HG02623 (cell line): ENCODE data around the gene CROCC2.

Experiments
- ATAC-seq: cut with Tn5 transposase; IDR thresholded peaks from one replicate; pipeline ENCODE4 v1.9.1; 2021; ENCODE audit warnings: moderate library complexity; ENCODE audit not compliant: unreplicated experiment

CROCC2 gene

GRCh38 chr2:240906141-240906910 is at the start of gene CROCC2:
CROCC2 (plus strand) TSS chr2:240906336; CDS start chr2:240906514, 178 bp downstream.
- no peak for ATAC-seq

- ATAC-seq: no peak
Observed at GRCh38 chr2:240857039-240858008, 48.8 kb upstream of the CROCC2 start.

DNA sequence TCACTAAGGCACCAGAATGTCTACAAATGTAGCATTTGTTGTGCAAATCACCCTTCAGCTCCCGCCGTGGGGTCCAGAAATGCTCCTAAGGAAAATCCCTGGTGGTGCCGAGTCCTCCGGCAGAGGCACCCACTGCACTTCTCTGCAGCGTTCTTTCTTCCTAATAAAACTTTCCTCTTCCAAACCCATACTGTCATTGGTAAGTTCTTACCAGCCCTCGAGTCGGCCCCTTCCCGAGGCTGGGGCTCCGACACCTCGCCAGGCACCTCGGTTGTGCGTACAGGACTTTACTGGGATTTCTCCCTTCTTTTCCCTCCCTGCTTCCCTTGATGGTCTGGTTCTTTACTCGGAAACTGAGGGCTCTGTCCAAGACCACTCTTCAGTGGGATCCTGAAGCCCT is 47.8 kb upstream of the CROCC2 start:
- no peak for ATAC-seq

DNA sequence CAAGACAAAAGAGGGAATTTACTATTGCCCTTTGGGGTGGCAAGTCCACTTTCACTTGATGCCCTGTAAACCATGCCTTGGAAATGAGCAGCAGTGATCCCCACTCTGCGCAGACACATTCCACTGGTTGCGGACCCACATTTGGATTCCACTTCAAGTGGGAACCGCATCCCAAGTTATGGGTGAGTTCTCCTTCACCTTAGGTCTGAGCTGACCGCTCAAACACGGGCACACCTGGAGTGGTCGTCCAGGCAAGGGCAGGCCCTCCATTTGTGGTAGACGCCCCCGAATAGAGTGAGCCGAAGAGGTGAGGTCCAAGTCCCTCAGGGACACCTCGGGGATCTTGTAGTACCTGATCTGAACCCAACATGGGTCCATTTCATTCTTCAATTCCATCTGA is 47.3 kb upstream of the CROCC2 start:
- no peak for ATAC-seq

DNA sequence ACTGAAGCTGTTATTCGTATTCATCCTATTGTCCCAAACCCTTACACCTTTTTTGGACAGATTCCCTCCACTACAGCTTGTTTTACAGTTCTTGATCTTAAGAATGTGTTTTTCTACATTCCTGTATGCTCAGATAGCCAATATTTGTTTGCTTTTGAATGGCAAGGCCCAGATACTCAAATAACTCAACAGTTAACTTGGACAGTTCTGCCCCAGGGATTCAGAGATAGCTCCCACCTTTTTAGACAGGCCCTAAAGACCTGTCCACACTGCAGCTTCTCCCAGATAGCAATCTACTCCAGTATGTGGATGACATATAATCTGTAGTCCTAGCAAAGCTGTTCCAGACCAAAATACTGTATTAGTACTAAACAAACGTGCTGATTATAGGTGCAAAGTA is 44.6 kb upstream of the CROCC2 start:
- ATAC-seq: no peak

- no peak for ATAC-seq
Observed at GRCh38 chr2:240864475-240864874, 41.7 kb upstream of the CROCC2 start.

DNA sequence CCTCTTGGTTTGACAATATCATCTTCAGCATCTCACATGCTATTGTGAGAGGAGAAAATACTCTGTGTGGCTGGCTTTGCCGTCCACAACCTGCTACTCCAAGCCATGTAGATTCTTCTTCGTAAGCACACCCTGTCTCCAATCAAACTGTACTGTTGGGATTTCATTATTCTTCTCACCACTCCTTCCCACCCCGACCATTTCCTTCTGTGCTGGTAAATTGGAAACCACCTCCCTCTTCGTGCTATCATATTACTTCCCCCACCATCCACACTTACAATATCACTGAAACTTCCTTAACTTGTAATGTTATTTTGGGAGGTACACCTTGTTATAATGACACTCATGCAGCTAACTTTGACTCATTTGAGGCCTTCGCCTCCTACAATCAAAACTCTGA is 40.7 kb upstream of the CROCC2 start:
- ATAC-seq: no peak

DNA sequence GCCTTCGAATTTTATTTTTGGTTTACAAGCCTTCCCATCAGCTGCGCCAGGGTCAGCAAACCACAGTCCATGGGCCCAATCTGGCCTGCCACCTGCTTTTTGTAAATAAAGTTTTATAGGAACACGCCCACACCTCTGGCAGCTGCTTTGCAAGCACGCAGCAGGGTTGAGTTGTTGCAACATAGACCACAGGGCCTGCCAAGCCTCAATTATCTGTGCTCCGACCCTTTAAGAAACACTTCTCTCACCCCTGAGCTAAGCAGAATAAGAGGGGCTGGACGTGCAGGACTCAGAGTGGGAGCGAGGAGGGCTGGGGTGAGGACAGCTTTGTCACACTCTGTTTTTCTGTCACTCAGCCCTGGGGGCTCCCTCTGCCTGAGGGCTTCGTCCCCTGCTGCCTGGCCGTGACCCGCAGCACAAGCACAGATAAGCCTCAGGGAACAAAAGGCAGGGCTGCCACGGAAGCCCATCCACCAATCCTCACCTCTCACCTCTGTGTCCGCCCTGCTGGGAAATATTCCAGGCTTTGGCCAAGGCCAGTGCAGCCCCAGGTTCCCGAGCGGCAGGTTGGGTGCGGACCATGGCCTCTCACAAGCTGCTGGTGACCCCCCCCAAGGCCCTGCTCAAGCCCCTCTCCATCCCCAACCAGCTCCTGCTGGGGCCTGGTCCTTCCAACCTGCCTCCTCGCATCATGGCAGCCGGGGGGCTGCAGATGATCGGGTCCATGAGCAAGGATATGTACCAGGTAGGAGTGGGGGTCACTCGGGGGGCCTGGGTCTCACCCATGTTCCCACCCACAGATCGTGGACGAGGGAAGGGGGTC is 37.6 kb upstream of the CROCC2 start, which contains the start of gene AGXT:
TSS of gene AGXT (plus strand) at position 539 of the 823 bp plus-strand sequence. CDS start at position 581, 42 bp downstream.
- ATAC-seq: no peak

DNA sequence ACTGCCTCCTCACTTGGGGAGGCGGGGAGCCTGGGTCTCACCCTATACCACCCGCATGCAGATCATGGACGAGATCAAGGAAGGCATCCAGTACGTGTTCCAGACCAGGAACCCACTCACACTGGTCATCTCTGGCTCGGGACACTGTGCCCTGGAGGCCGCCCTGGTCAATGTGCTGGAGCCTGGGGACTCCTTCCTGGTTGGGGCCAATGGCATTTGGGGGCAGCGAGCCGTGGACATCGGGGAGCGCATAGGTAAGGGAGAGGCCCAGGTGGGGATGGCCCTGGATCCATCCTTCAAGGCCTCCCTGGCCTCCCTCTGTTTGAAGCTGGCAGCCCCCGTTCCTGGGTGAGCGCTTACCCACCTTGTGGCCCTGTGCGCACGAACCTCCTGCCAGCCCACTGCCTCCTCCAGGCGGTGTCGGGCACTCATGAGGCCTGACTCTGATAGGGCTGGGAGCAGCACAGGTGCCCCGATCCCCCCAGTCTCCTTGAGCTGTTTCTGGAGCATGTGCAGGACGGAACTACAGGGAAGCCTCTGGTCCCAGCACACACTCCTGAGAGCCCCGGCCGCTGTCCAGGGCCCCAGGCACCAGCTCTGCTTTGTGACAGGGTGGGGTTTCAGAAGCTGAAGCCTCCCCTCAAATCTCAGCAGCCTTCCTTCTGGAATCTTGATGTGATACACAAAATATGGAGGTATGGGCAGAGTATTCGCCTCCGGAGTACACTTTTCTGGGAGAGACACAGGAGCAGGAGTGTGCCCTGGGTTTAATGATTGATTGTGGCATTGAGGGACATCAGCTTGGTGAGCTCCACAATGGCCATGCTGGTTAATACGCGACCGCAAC is 36.8 kb upstream of the CROCC2 start:
- ATAC-seq: no peak

DNA sequence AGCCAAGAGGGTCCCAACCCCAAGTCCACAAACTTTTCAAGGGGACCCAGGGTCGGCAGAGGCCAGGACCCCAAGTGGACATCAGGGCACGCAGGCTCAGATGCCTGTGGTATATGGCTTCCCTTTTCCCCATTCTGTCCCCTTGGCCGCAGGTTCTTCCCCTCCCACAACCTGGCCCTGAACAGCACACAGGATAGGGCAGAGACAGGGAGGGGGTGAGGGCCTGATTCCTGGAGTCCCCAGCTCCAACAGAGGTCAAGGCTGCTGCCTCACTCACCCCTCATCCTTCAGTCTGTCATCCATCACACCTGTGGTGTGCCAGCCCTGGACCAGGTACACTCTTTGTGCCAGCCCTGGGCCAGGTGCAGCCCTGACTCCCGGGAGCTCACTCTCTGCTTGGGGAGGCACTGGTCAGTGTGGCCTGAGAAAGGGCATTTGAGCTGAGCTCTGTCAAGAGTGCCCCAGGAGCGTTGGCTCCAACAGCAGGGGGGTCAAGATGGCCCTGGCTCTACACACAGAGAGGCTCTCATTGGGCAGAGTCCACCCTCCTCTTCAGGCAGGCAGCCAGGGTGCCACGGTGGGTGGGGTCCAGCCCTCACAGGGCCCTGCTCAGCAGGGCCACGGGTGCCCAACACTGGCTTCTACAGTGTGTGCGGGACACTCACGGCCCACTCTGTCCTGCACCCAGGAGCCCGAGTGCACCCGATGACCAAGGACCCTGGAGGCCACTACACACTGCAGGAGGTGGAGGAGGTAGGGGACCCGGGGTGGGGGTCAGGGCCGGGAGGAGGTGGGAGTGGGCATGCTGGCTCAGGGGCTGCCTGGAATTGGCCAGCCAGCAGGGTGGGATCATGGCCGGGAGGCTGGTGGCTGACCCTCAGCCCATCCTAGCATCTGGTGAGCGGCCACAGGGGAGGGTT is 35.9 kb upstream of the CROCC2 start:
- no peak for ATAC-seq

DNA sequence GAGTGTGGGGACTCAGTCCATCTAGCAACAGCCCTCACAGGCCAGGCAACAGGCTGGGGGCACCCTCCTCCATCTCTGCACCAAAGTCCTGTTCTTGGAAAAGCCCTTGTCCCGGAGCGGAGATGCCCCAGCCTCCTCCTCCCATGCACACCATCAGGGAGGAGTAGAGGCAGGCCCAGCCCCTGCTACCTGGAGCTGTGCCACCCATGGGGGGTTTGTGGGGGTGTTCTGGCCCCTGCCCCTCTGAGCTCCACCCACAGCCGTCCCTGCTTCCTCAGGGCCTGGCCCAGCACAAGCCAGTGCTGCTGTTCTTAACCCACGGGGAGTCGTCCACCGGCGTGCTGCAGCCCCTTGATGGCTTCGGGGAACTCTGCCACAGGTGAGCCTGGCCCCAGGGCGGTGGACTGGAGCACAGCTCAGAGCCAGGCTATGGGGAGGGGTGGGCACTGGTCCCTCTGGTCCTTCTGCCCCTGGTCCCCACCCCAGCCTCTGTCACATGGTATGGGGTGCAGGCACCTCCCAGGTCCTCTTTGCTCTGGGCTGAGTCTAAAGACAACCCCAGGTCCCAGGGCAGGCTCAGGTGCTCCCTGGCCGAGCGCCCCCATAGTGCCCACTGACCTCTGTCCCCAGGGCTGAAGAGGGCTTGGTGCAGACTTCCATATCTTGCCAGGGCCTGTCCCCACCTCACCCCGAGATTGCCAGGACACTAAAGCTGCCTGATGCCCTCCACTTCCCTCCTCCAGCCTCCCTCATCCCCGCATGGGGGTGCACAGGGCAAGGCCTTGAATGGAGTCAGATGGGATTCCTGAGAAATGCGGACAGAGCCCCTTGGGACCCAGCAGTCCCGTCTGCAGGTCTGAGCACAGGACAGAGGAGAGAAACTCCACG is 34.8 kb upstream of the CROCC2 start:
- ATAC-seq: no peak

DNA sequence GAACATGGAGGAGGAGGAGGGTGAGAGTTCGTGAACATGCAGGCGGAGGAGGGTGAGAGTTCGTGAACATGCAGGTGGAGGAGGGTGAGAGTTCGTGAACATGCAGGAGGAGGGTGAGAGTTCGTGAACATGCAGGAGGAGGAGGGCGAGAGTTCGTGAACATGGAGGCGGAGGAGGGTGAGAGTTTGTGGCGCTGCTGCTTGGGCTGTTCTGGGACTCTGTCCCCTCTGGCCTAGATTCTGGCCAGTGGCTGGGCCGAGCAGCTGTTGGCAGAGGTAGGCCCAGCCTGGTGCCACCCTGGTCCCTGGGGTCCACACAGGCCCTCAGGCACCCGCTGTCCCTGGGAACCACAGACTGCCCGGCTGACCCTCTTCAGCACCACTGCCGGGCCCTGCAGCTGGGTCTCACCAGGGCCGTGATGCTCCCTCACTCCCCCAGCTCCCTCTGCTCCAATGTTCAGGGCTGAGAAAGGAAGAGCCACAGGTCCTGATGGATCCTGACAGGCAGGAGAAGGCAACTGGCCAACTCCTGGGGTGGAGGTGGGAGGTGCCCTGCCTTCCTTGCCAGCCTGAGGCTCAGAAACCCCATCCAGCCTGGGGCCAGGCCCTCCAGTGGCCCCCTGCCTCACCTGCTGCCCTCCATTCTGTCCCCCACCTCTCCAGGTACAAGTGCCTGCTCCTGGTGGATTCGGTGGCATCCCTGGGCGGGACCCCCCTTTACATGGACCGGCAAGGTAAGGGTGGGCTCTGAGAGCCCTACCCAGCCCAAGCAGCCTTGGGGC is 33.6 kb upstream of the CROCC2 start:
- no peak for ATAC-seq

GRCh38 chr2:240873098-240873788 is 32.9 kb upstream of the CROCC2 start:
- ATAC-seq: no peak

DNA sequence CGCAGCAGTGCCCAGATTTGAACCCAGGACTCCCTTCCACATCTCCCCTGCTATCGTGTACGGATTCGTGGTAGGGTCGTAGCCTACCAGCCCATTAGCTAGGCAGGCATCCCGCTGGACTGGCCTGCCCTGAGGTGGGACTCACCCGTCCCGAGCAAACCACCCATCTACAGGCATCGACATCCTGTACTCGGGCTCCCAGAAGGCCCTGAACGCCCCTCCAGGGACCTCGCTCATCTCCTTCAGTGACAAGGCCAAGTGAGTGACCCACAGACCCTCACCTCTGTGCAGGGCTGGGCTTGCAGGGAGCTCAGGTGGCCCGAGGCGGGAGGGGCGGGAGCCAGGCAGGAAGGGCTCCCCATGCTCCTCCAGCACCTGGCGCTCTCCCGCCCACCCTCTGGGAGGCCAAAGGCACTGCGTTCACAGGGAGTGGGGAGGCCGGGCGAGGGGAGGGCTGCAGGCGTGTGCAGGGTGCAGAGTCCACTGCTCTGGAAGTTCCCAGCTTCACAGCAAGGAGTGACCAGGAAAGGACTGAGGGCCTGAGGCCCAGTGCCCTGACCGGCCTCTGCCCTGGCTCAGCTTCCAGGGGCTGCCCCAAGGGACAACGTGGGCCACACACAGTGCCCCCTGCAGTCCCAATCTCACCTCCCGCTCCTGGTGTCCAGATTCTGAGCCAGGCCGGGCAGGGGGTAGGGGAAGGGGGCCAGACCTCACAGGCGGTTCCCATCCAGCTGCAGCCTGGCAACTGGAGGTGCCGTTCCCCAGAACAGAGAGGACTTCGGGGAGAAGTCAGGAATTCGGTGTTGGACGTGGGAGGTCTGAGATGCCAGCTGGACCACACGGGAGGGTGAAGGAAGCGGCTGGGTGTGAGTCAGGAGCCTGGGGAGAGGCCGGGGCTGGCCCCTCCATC is 32.1 kb upstream of the CROCC2 start:
- ATAC-seq: no peak

DNA sequence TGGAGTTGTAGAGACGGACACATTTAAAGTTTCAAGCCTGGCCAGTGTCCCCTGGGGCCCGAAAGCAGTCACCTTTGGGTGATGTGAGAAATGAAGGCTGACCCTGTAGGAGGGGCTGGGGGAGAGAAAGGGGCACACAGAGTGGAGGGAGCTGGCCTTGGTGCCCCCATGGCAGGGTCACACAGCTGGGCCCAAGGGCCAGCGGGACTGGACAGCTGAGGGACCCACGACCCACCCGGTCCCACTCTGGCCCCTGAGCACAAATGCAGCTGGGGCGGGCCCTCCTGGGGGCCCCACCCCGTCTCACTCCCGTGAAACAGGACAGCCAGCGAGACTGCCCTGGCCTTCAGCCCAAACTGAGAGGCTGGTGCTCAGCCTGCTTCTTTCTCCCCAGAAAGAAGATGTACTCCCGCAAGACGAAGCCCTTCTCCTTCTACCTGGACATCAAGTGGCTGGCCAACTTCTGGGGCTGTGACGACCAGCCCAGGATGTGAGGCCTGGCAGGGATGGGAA is 31.4 kb upstream of the CROCC2 start:
- no peak for ATAC-seq
